CD4-positive, alpha-beta T cell treated with Interferon alpha-2 for 1 hour (primary cell): Measurements from ENCODE around the gene SPAG5.

ENCODE experiments used
- DNase-seq, 2 donors: peaks; one replicate each; pipeline ENCODE4 v3.0.0-alpha.2; 2020 to 2022

SPAG5 gene

GRCh38 chr17:28544402-28545140, 54.3 kb downstream of the SPAG5 start:
- DNase-seq, result no peak

- DNase-seq, result no peak
Measured at GRCh38 chr17:28541439-28541838, 57.4 kb downstream of the SPAG5 start.

GRCh38 chr17:28540231-28540630, 58.6 kb downstream of the SPAG5 start:
- no peak for DNase-seq

GRCh38 chr17:28538296-28538895, 60.4 kb downstream of the SPAG5 start:
- DNase-seq, result no peak

- DNase-seq, result no peak
Measured at GRCh38 chr17:28537219-28537610, 61.6 kb downstream of the SPAG5 start.

GRCh38 chr17:28536532-28537218, 62.1 kb downstream of the SPAG5 start:
- DNase-seq, result no peak

GRCh38 chr17:28534740-28535375, 64.0 kb downstream of the SPAG5 start:
- no peak for DNase-seq

DNA sequence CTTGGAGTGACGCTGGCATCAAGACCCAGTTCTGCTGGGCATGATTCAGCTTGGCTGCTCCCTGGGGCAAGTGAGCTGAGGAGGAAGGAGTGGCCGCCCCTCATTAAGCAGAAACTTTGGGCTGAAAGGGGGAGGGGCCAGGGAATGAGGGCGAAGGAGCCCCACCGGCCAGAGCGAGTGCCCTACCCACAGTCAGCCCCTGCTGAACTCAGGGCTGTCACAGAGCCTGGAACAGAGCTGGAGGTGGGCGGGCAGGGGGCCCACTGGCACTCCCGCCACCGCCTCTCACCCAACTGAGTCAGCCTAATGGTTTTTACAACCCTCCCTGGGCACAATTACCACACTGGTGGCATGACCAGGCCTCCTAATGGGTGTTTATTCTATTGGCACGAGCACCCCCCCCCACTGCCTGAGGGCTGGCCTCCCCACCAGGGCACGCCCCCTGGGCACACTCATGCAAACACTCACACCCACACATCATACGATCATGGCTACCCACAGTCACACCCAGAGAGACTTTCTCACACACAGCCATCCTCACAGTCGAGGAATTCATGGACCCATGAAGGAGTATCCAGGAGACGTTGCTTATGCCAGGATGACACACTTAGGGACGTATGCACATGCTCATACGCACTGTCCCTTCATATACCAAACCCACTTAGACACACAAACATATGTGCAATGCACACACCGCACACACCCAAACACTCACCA, 65.6 kb downstream of the SPAG5 start:
- DNase-seq, result no peak

DNA sequence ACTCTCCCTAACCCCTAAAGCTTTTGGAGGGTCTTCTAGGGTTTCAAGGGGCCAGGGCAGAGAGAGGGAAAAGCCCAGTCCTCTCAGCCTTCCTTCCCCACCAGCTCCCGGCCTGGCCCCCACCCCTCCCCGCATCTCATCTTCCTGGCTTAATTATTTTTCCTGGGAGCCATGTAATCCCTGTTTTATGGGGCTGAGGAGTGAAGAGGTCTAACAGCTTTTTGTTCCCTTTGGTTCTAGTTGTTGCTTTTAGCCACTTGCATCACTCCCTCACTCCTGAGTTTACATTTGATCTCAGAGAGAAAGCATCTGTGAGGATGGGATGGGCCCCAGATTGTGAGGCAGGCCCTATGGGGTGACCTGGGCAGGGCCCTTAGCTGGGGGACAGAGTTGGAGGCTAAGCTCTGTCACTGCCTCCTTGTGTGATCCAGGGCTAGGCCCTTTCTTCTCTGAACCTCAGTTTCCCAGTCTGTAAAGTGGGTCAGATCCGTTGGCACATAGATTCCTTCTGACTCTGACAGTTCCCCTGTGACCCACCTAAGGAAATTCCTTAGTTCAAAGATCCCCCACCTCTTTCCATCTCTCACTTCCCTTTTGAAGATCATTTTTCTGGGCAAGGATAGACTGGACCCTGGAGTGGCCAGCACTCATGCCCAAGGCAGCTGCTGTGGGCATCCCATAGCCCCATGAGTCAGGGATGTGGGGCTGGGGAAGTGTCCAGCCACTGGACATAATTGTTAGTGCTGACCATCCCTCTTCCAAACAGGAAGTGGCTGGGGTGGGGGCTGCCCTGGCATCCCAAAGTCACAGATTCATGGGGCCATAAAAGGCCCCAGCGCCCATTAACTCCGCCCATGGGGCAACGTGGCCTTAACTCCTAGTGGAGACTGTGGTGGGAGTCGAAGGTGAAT, 66.5 kb downstream of the SPAG5 start:
- no peak for DNase-seq

GRCh38 chr17:28530926-28531325, 67.9 kb downstream of the SPAG5 start:
- no peak for DNase-seq

GRCh38 chr17:28530250-28530649, 68.6 kb downstream of the SPAG5 start:
- no peak for DNase-seq

DNA sequence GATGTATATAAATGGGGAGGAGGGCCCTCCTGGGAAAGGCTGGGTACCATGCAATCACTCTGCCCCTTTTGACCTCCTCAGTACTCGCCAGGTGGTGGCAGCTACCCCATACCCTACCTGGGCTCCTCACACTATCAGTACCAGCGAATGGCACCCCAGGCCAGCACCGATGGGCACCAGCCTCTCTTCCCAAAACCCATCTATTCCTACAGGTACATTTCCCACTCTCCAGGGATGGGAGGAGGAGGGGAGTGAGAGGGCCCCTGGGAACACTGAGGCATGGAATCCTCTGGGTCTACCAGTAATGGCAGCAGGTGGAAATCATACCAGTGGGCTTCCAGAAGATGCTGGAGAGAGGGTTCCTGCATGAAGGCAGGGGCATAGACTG, 69.8 kb downstream of the SPAG5 start:
- DNase-seq, result no peak

DNA sequence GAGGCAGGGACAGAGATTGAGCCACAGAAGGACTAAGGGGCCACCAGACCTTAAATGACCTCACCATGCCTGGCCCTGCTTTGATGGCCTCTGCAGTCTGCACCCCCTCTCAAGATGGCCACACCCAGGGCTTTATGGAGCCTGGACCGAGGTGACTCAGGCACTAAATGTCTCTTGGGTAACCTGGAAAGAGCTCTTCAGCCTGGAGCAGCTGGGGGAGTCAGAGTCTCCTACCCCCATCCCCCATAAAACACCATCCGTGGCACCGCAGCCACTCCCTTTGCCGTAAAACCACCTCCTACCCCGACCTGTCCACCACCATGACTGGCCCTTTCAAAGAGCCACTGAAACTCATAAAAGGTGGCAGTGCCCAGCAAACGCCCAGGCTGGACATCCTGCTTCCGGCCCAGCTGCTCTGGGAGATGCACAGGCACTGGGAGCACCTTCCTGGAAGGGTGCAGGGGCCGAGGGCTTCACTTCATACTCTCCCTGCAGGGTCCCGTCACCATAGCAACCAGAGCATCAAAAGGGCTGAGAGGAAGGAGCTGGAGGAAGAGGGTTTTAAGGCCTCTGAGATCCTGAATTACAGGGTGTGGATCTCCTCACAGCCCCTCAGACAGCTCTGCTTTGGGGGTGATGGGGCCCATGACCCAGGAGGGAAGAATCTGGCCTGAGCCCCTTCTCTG, 70.4 kb downstream of the SPAG5 start:
- no peak for DNase-seq

- no peak for DNase-seq
Measured at GRCh38 chr17:28527859-28528258, 71.0 kb downstream of the SPAG5 start.
